ENCODE results near the gene MEIS1. TPM values are rescaled to one million over a fixed set of nuclear protein-coding genes. Genes with fewer than 3 reads are reported as not detected.

The MEIS1 gene
- total and polyA plus RNA-seq, 12 donors: 24.8 to 63.8 (median 38.6) TPM

DNA sequence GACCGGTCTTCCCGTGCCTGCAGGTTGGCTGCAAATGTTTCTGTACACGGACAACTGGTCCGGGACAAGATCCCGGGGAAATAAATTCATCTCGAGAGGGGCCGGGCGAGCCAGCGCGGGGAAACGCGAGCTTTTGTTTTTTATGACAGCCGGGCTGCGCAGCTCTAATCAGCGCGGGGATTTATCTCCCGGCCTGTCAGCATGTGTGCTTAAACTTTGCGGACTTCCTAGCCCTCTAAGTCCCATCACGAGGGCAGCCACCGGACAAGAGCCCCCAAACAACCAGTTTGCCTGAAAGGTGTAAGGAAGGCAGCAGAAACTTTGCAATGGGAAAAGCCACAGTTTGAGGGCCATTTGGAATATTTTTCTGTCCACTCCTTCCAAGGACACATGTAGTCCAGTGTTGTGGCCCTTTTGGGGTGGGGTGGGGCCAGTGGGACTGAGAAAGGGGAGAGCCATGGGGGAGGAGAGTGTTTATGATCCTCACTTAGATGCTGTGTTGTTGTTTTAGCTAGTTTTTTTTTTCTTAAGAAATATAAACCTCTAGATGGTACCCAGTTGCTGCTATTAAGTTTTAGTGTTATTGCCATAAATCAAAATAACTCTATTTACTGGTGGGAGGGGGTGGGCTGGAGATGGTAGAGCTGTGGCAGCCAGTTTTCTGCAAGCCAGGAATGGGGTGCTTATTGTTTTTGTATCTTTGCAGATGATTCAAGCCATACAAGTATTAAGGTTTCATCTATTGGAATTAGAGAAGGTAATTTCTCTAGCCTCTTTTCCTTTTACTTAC, 6.0 kb downstream of the MEIS1 start:
- H3K4me3 ChIP-seq: peak overlapping the region; percentile 6 to 87 (median 78)
- H3K27ac ChIP-seq: peak overlapping the region; percentile 0 to 95 (median 89)
- peaks cover 0 to 98% (median 0%) of the 10 kb centered on the region in 7 donors for H3K27me3 ChIP-seq
- 5 to 7% methylated on average over 20 of the region's 20 CpGs for WGBS, 2 donors
- H3K9me3 ChIP-seq: no peaks in the 10 kb centered on the region
- TF ChIP-seq, protein P1, sequence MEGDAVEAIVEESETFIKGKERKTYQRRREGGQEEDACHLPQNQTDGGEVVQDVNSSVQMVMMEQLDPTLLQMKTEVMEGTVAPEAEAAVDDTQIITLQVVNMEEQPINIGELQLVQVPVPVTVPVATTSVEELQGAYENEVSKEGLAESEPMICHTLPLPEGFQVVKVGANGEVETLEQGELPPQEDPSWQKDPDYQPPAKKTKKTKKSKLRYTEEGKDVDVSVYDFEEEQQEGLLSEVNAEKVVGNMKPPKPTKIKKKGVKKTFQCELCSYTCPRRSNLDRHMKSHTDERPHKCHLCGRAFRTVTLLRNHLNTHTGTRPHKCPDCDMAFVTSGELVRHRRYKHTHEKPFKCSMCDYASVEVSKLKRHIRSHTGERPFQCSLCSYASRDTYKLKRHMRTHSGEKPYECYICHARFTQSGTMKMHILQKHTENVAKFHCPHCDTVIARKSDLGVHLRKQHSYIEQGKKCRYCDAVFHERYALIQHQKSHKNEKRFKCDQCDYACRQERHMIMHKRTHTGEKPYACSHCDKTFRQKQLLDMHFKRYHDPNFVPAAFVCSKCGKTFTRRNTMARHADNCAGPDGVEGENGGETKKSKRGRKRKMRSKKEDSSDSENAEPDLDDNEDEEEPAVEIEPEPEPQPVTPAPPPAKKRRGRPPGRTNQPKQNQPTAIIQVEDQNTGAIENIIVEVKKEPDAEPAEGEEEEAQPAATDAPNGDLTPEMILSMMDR (IDR thresholded peaks at IDR 0.05): no peak
- intact Hi-C loops (cut with DNase I): loop anchor here in 4 of 10 donors (5.0 to 10.0 kb wide), 5 partner anchors 51 to 884 kb away; no protein-coding TSS in a partner anchor
- peaks cover 0 to 34% (median 18%) of the 10 kb centered on the region in 9 donors for H3K4me1 ChIP-seq
- DNase-seq (peak in 1 of 2 donors; percentile 41), ATAC-seq (peak in 2 of 8 donors; percentile 6 to 8)
- H3K36me3 ChIP-seq: peaks cover 0 to 24% (median 0%) of the 10 kb centered on the region in 9 donors

DNA sequence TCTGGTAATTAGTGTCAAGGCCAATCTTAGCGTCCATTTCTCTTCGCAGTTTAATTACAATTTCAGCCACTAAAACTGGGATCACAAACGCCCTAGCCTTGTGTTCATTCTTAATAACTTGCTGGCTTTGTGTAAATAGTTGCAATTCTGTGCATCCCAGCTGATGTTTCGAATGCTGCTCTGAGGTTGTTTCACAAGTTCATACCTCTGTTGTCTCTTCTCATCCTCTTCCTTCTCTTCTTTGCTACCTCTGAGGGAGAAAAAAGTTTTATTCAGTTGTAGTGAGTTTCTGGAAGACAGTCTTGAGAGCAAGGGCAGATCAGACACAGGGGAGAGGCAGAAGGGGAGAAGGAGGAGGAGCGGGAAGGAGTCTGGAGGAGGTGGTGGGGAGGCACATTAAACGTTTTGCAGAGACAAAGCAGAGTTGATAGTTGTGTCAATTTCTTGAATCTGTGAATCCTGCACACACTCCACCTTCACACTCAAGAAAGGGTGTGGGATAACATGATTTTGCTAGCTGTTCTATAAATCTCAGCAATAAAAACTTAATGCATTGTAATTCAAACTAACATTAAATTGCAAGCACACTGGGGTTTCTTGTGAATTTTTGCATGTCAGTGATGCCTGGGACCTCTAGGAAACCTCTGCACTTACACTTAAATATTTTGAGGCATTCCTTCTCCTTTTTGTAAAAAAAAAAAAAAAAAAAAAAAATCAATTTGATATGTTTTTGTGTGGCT, 6.8 kb downstream of the MEIS1 start:
- DNase-seq (no peak), ATAC-seq (no peak)
- intact Hi-C loops (cut with DNase I): loop anchor here in 4 of 10 donors (5.0 to 10.0 kb wide), 5 partner anchors 51 to 883 kb away; no protein-coding TSS in a partner anchor
- TF ChIP-seq, protein P1 (IDR thresholded peaks at IDR 0.05): no peak
- Histone ChIP-seq H3K4me1 (peaks cover 0 to 42% (median 25%) of the 10 kb centered on the region in 9 donors), H3K4me3 (peak overlapping the region in 7 of 10 donors; percentile 12 to 86 (median 83)), H3K36me3 (peaks cover 0 to 24% (median 0%) of the 10 kb centered on the region in 9 donors), H3K9me3 (no peaks in the 10 kb centered on the region), H3K27me3 (peaks cover 0 to 98% (median 0%) of the 10 kb centered on the region in 7 donors), H3K27ac (peak overlapping the region in 7 of 10 donors; percentile 74 to 95 (median 91))
- WGBS, 2 donors: 51 to 53% methylated on average over 6 of the region's 6 CpGs

DNA sequence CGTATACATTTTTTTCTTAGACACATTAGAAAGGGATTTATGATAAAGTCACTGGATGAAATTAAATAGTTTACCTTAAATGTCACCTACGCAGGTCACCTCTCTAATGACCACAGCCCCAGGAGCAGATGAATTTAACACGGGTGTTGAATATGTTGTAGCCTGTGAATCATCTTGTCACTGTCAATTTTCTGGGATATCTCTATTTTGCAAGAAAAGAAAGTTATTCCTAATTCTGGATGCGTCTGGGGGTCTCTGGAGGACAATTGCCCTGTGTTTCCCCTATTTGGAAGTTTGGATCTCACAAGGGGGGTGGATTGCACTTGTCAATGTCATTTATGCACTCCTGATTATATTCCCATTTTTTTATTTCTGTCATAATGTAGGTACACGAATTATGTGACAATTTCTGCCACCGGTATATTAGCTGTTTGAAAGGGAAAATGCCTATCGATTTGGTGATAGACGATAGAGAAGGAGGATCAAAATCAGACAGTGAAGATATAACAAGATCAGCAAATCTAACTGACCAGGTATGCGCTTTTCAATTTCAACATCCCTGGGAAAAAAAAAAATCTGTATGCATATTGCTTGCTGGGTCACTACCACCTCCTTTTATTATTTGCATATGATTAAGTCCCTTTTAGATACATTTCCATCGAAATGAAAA, 7.7 kb downstream of the MEIS1 start:
- intact Hi-C loops (cut with DNase I): loop anchor here in 4 of 10 donors (5.0 to 10.0 kb wide), 5 partner anchors 50 to 882 kb away; no protein-coding TSS in a partner anchor
- Histone ChIP-seq H3K36me3 (peaks cover 0 to 24% (median 0%) of the 10 kb centered on the region in 9 donors), H3K4me3 (peak overlapping the region in 9 of 10 donors; percentile 0 to 84 (median 47)), H3K27ac (peak overlapping the region in 6 of 10 donors; percentile 10 to 95 (median 90)), H3K9me3 (no peaks in the 10 kb centered on the region), H3K4me1 (peaks cover 0 to 46% (median 25%) of the 10 kb centered on the region in 9 donors), H3K27me3 (peaks cover 0 to 92% (median 0%) of the 10 kb centered on the region in 7 donors)
- 60 to 68% methylated on average over 10 of the region's 10 CpGs for WGBS, 2 donors
- ATAC-seq (no peak), DNase-seq (no peak)
- TF ChIP-seq, protein P1 (IDR thresholded peaks at IDR 0.05): no peak
